Measurements from ENCODE around the gene RHCE.

DNA sequence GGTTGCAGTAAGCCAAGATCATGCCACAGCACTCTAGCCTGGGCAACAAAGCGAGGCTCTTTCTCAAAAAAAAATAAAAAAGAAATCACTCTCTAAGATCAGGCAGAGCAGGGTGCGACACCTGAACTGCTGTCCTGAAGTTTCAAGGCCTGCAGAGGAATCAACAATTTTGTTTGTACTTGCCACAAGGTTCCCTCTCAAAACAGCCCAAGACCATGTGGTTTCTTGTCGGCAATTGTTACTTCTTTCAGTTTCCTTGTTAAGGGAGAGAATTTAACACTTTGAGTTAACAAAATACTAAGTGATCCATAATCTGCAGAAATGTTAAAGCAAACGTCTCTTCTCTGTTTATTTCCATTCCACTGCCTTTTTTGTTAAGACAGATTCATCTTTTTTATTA is 46.6 kb upstream of the RHCE start:
- no peak for TF ChIP-seq CTCF (IDR thresholded peaks at IDR 0.05; ENCODE audit: insufficient read depth, low read length, poor library complexity, severe bottlenecking)
- no peak for TF ChIP-seq EZH2phosphoT487 (conservative IDR thresholded peaks at IDR 0.05; ENCODE audit: low read length)
